HCT116 (cell line): ENCODE data around the gene VCAN. TPM values are rescaled to one million over a fixed set of nuclear protein-coding genes. Genes with fewer than 3 reads are reported as not detected.

Experiments used
- ATAC-seq: fragments of 200-7000 bp; cut with Tn5 transposase; 2 replicates; pipeline ENCODE4 v1.9.1; 2020; ENCODE audit warnings: mild to moderate bottlenecking, moderate library complexity
- BruUV-seq: library from RNA; stranded (reverse); fragments of 400-500 nt; replicated peaks from 2 replicates; lab custom pipeline; 2021; lab: Mats Ljungman, UMichigan
- CTCF ChIA-PET: fragments of 300-600 bp; sonication (Branson Sonifier 250); formaldehyde crosslinking; loops from one replicate; lab custom pipeline; 2021; ENCODE audit warnings: antibody characterized with exemption; lab: Charles Lee
- POLR2A ChIA-PET: fragments of 300-600, 350-600 bp; sonication (Branson Sonifier 250); formaldehyde crosslinking; loops from one replicate; lab custom pipeline; 2021; ENCODE audit warnings: antibody characterized with exemption; lab: Charles Lee
- RAD21 ChIA-PET, 2 experiments: fragments of 300-600 bp; sonication (Branson Sonifier 250); formaldehyde crosslinking; loops; one replicate each; lab custom pipeline; 2023; ENCODE audit warnings: low total read pairs in 2 of 2; ENCODE audit not compliant: uncharacterized antibody in 2 of 2, unreplicated experiment in 2 of 2, low non-redundant PET in 1 of 2; lab: Charles Lee
- DNase-seq: peaks from one replicate; pipeline ENCODE4 v3.0.0-alpha.2; 2010; ENCODE audit warnings: low read depth, low spot score
- H2AFZ ChIP-seq: fragments of 200-600 bp; shearing (Covaris generic), sonication (generic); 2 replicates; pipeline ENCODE4 v1.6.1; 2017; ENCODE audit warnings: low read depth, mixed run types, mixed read lengths, antibody characterized with exemption, low read length; ENCODE audit not compliant: poor library complexity, severe bottlenecking
- H3K27ac ChIP-seq: 2 replicates; pipeline ENCODE4 v1.5.1; 2012; ENCODE audit warnings: low read depth, low read length
- H3K27me3 ChIP-seq: fragments of 200-600 bp; sonication (generic); 2 replicates; pipeline ENCODE4 v1.6.1; 2016; ENCODE audit warnings: mixed run types, low read length, mixed read lengths; ENCODE audit not compliant: insufficient read depth
- H3K36me3 ChIP-seq, 2 experiments: fragments of 200-500 bp in 1 of 2; fragments of 200-600 bp in 1 of 2; sonication (Bioruptor generic) in 1 of 2; sonication (generic) in 1 of 2; 2 replicates each; pipeline versions ENCODE4 v1.5.1 to v1.6.1; 2014 to 2016; ENCODE audit warnings: low read length in 2 of 2, inconsistent platforms in 1 of 2, mixed read lengths in 1 of 2, mixed run types in 1 of 2; ENCODE audit not compliant: insufficient read depth in 2 of 2, control insufficient read depth in 1 of 2
- H3K4me1 ChIP-seq, 2 experiments: fragments of 200-600 bp in 1 of 2; sonication (generic) in 1 of 2; 2 replicates each; pipeline versions ENCODE4 v1.5.1 to v1.6.1; 2012 to 2017; ENCODE audit warnings: low read length in 2 of 2, inconsistent platforms in 1 of 2, mild to moderate bottlenecking in 1 of 2, mixed read lengths in 1 of 2, mixed run types in 1 of 2, moderate library complexity in 1 of 2; ENCODE audit not compliant: insufficient read depth in 2 of 2, control insufficient read depth in 1 of 2
- H3K4me2 ChIP-seq: fragments of 200-600 bp; sonication (generic); 2 replicates; pipeline ENCODE4 v1.6.1; 2017; ENCODE audit warnings: mixed run types, low read length, mixed read lengths
- H3K4me3 ChIP-seq, 2 experiments: fragments of 200-600 bp in 1 of 2; sonication (generic) in 1 of 2; replicated peaks in 1 of 2; 2 replicates each; pipeline ENCODE4 v1.5.1; 2011 to 2016; ENCODE audit warnings: low read length in 2 of 2, control low read depth in 1 of 2, low read depth in 1 of 2, mild to moderate bottlenecking in 1 of 2, mixed read lengths in 1 of 2, mixed run types in 1 of 2
- H3K79me2 ChIP-seq: fragments of 200-600 bp; sonication (generic); 2 replicates; pipeline ENCODE4 v1.6.1; 2017; ENCODE audit warnings: mild to moderate bottlenecking, mixed run types, low read length, moderate library complexity, mixed read lengths; ENCODE audit not compliant: insufficient read depth
- H3K9ac ChIP-seq: fragments of 200-600 bp; sonication (generic); 2 replicates; pipeline ENCODE4 v1.6.1; 2016; ENCODE audit warnings: low read length, mixed read lengths
- H3K9me2 ChIP-seq: fragments of 200-600 bp; sonication (generic), shearing (Covaris generic); 2 replicates; pipeline ENCODE4 v1.6.1; 2017; ENCODE audit warnings: mixed run types, mild to moderate bottlenecking, moderate library complexity; ENCODE audit not compliant: insufficient read depth
- H3K9me3 ChIP-seq, 2 experiments: fragments of 200-500 bp in 1 of 2; fragments of 200-600 bp in 1 of 2; sonication (Bioruptor generic) in 1 of 2; sonication (generic) in 1 of 2; 2 replicates each; pipeline ENCODE4 v1.6.1; 2014 to 2017; ENCODE audit warnings: low read length in 2 of 2, mixed read lengths in 2 of 2, inconsistent platforms in 1 of 2, low read depth in 1 of 2, mild to moderate bottlenecking in 1 of 2, mixed run types in 1 of 2, moderate library complexity in 1 of 2; ENCODE audit not compliant: control insufficient read depth in 1 of 2, insufficient read depth in 1 of 2
- H4K20me1 ChIP-seq: fragments of 200-600 bp; sonication (generic), shearing (Covaris generic); 2 replicates; pipeline ENCODE4 v1.6.1; 2017; ENCODE audit warnings: mixed run types, mild to moderate bottlenecking, moderate library complexity; ENCODE audit not compliant: insufficient read depth
- CEBPB ChIP-seq: IDR thresholded peaks from 2 replicates; pipeline ENCODE4 v1.6.1; 2012; ENCODE audit warnings: low read depth
- ELF1 ChIP-seq: IDR thresholded peaks from 2 replicates; pipeline ENCODE4 v1.6.1; 2012; ENCODE audit warnings: low read depth, borderline replicate concordance
- EZH2phosphoT487 ChIP-seq: fragments of 200-600 bp; IDR thresholded peaks from 2 replicates; pipeline ENCODE4 v1.6.1; 2018; ENCODE audit warnings: antibody characterized with exemption, borderline replicate concordance
- FOSL1 ChIP-seq: IDR thresholded peaks from 2 replicates; pipeline ENCODE4 v1.6.1; 2012; ENCODE audit warnings: low read depth
- POLR2A ChIP-seq: IDR thresholded peaks from 2 replicates; pipeline ENCODE4 v1.7.0; 2011; ENCODE audit warnings: borderline replicate concordance; ENCODE audit not compliant: insufficient read depth, insufficient read length; ENCODE audit errors: extremely low read depth
- POLR2AphosphoS5 ChIP-seq: IDR thresholded peaks from 2 replicates; pipeline ENCODE4 v1.6.1; 2011; ENCODE audit warnings: mild to moderate bottlenecking, low read depth, low read length, moderate library complexity
- YY1 ChIP-seq: IDR thresholded peaks from 2 replicates; pipeline ENCODE4 v1.6.1; 2011; ENCODE audit warnings: low read length, low read depth, moderate library complexity, mild to moderate bottlenecking; ENCODE audit not compliant: insufficient replicate concordance; ENCODE audit errors: extremely low read depth
- ZFX ChIP-seq: fragments of 450-650 bp; IDR thresholded peaks from 2 replicates; pipeline ENCODE4 v1.6.1; 2017
- intact Hi-C: fragments of 100-400 bp; cut with micrococcal nuclease; formaldehyde crosslinking; loops from 2 replicates; pipeline ENCODE4 v1.10.0; 2022
- total RNA-seq: library from RNA; stranded (reverse); gene quantifications from one replicate; pipeline ENCODE4 v1.2.1, GENCODE V29; 2021; ENCODE audit not compliant: unreplicated experiment

The VCAN gene
- total RNA-seq, 1 experiment from 2014 or later, result 49.9 TPM

GRCh38 chr5:83490203-83490602, 18.7 kb downstream of the VCAN start:
- intact Hi-C loops, result no loop called here
- POLR2A ChIA-PET, result no interaction called here
- no peaks in the 10 kb centered on the region for H3K27me3 ChIP-seq
- no peak overlapping the region for H3K9ac ChIP-seq
- CTCF ChIA-PET, result no interaction called here
- H3K4me1 ChIP-seq, result peaks cover 0 to 8% of the 10 kb centered on the region in 2 experiments; a peak in 2 of 4 replicates
- no peak overlapping the region for H3K4me2 ChIP-seq
- DNase-seq (no peak), ATAC-seq (no peak)
- BruUV-seq, result no TSS peak
- TF ChIP-seq EZH2phosphoT487 (no peak), POLR2A (no peak), YY1 (no peak), CEBPB (no peak), ELF1 (no peak), ZFX (no peak)
- peaks cover 0 to 6% of the 10 kb centered on the region in 2 experiments; a peak in 1 of 4 replicates for H3K36me3 ChIP-seq
- no peak overlapping the region for H3K4me3 ChIP-seq
- H4K20me1 ChIP-seq, result no peaks in the 10 kb centered on the region
- no peaks in the 10 kb centered on the region for H3K9me3 ChIP-seq
- no peak overlapping the region for H3K27ac ChIP-seq
- H3K9me2 ChIP-seq, result no peaks in the 10 kb centered on the region
- RAD21 ChIA-PET, result no interaction called here
- H3K79me2 ChIP-seq, result no peaks in the 10 kb centered on the region
- no peak overlapping the region for H2AFZ ChIP-seq

GRCh38 chr5:83492331-83492730, 20.8 kb downstream of the VCAN start:
- Histone ChIP-seq H3K9me3 (no peaks in the 10 kb centered on the region), H3K9me2 (no peaks in the 10 kb centered on the region), H2AFZ (no peak overlapping the region), H3K4me2 (peak overlapping the region; percentile 0; the same call in 1 of the 2 replicates), H3K4me3 (no peak overlapping the region), H3K27ac (no peak overlapping the region), H3K4me1 (peaks cover 0 to 8% of the 10 kb centered on the region in 2 experiments; a peak in 2 of 4 replicates), H3K9ac (no peak overlapping the region), H3K79me2 (no peaks in the 10 kb centered on the region), H4K20me1 (no peaks in the 10 kb centered on the region), H3K36me3 (peaks cover 0 to 6% of the 10 kb centered on the region in 2 experiments; a peak in 1 of 4 replicates), H3K27me3 (no peaks in the 10 kb centered on the region)
- DNase-seq (no peak), ATAC-seq (no peak)
- RAD21 ChIA-PET, result no interaction called here
- CTCF ChIA-PET, result no interaction called here
- POLR2A ChIA-PET, result no interaction called here
- intact Hi-C loops, result no loop called here
- no TSS peak for BruUV-seq
- TF ChIP-seq FOSL1 (0 out of 2 replicates have a peak, but pooled peaks have one; percentile 25), POLR2AphosphoS5 (no peak)
